Cardiac muscle cell (in vitro differentiated cells and primary cell): ENCODE data around the gene CATSPERZ. TPM values are rescaled to one million over a fixed set of nuclear protein-coding genes. Genes with fewer than 3 reads are reported as not detected.
A peak's percentile ranks its signal among the peaks of the same experiment; 100 is the strongest.

Source experiments
- DNase-seq, 2 donors: peaks; one replicate each; pipeline versions ENCODE4 v3.0.0 to v3.0.0-alpha.2; 2010 to 2017; ENCODE audit warnings: low read depth in 1 of 2, low spot score in 1 of 2
- H3K27ac ChIP-seq: fragments of 200-600 bp; sonication (generic); 2 replicates; pipeline ENCODE4 v1.5.1; 2016
- H3K27me3 ChIP-seq: fragments of 200-600 bp; sonication (generic); 2 replicates; pipeline ENCODE4 v1.6.0; 2016; ENCODE audit warnings: control low read depth
- H3K36me3 ChIP-seq: fragments of 200-600 bp; sonication (generic); 2 replicates; pipeline ENCODE4 v1.5.1; 2016; ENCODE audit warnings: control low read depth
- H3K4me1 ChIP-seq: fragments of 200-600 bp; sonication (generic); 2 replicates; pipeline ENCODE4 v1.8.1; 2017; ENCODE audit warnings: low read depth, mild to moderate bottlenecking, mixed run types
- H3K4me3 ChIP-seq: fragments of 200-600 bp; sonication (generic); 2 replicates; pipeline ENCODE4 v1.5.1; 2016; ENCODE audit warnings: mild to moderate bottlenecking
- H3K9me3 ChIP-seq: fragments of 200-600 bp; sonication (generic); 2 replicates; pipeline ENCODE4 v1.5.1; 2017; ENCODE audit warnings: low read depth, mild to moderate bottlenecking, control low read depth
- polyA plus RNA-seq: library from polyadenylated mRNA; unstranded; fragments of >200 nt; fragmentation: Nextera tagmentation; extraction: Ambion mirVana; gene quantifications from 2 replicates; pipeline ENCODE4 v1.2.1, GENCODE V29; 2016
- total RNA-seq: library from RNA; depleted of rRNA; stranded (reverse); fragments of >200 nt; gene quantifications from 2 replicates; pipeline ENCODE4 v1.2.3, GENCODE V29; 2016
- TF ChIP-seq, protein P1 (sequence below): IDR thresholded peaks from 2 replicates; pipeline ENCODE4 v1.5.1; 2012; ENCODE audit warnings: low read depth, mild to moderate bottlenecking, low read length

The CATSPERZ gene, protein sequence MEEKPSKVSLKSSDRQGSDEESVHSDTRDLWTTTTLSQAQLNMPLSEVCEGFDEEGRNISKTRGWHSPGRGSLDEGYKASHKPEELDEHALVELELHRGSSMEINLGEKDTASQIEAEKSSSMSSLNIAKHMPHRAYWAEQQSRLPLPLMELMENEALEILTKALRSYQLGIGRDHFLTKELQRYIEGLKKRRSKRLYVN
- total RNA-seq (not detected in 2 replicates), polyA plus RNA-seq (0.54 and 0.56 TPM in 2 replicates)

DNA sequence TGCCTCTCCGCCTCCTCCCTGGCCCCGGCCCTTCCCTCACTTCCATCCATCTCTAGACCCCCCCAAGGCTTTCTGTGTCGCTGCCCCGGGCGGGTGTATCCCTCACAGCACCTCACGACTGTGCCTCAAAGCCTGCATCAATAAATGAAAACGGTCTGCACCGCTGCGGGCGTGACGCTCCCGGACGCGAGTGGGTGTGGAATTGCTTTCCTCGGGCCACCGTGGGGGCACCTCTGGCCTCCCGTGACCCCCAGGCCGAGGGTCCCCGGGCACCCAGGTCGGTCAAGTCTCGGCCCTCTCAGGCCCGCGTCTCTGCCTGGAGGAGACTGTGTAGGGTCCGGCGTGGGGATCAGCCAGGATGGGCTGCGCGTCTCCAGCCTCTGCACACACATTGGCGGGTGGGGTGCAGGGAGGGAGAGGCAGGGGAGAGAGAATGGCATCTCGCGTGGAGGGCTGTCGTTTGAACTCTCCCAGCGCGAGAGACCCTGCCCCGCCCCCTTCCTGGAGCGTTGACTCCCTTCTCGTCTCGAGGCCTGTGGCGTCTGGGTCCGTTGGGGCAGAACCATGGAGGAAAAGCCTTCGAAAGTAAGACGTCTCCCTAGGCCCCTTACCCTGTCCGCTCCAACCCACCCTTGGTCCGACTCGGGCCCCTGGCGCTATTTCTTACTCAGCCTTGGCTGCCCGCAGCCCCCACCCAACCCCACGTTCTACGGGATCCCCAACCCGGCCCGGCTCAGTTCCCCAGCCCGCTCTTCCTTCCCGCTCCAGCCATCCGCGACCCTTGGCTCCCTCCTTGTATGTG, at the start of gene CATSPERZ:
Gene CATSPERZ, plus strand, starts transcription at position 512 of the 802 bp plus-strand sequence. Its CDS starts 53 bp downstream, at position 565.
- TF ChIP-seq, protein P1, sequence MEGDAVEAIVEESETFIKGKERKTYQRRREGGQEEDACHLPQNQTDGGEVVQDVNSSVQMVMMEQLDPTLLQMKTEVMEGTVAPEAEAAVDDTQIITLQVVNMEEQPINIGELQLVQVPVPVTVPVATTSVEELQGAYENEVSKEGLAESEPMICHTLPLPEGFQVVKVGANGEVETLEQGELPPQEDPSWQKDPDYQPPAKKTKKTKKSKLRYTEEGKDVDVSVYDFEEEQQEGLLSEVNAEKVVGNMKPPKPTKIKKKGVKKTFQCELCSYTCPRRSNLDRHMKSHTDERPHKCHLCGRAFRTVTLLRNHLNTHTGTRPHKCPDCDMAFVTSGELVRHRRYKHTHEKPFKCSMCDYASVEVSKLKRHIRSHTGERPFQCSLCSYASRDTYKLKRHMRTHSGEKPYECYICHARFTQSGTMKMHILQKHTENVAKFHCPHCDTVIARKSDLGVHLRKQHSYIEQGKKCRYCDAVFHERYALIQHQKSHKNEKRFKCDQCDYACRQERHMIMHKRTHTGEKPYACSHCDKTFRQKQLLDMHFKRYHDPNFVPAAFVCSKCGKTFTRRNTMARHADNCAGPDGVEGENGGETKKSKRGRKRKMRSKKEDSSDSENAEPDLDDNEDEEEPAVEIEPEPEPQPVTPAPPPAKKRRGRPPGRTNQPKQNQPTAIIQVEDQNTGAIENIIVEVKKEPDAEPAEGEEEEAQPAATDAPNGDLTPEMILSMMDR: no peak
- Histone ChIP-seq H3K36me3 (no peaks in the 10 kb centered on the region), H3K4me3 (peak within 1 kb of the TSS; percentile 3), H3K27me3 (peaks cover 70% of the 10 kb centered on the region), H3K4me1 (peaks cover 4% of the 10 kb centered on the region), H3K27ac (no peak within 1 kb of the TSS), H3K9me3 (no peaks in the 10 kb centered on the region)
- DNase-seq: no peak

DNA sequence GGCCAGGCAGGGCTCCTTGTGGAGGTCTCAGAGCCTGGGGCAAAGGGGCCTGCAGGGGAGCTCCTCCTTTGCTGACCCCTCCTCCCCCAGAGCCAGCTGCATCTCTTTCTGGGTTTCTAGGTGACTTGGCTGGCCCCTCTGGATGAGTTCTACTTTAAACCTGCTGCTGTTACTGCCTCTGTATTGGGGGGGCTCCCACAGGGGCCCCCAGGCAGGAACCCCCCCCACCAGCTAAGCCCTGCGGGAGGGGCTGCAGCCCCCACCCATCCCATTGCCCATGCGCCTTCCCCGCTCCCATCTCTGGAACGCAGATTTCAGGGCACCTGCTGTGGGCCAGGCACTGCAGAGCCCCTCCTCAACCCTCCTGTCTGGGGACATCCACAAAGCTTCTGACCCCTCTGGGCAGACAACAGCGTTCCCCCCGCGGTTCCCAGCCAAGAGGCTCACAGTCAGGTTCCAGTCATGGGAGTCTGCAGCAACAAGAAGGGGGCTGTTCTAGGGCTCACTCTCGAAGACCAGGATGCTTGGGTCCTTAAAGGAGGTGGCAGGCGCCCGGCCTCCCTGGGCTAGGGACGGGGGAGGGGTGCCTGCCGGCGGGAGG, 49.6 kb upstream of the CATSPERZ start:
- Histone ChIP-seq H3K4me1 (peaks cover 5% of the 10 kb centered on the region), H3K36me3 (no peaks in the 10 kb centered on the region), H3K9me3 (no peaks in the 10 kb centered on the region), H3K27me3 (no peaks in the 10 kb centered on the region), H3K27ac (no peak overlapping the region), H3K4me3 (peak overlapping the region; percentile 82)
- TF ChIP-seq, protein P1: no peak
- DNase-seq: peak in 1 of 2 donors; percentile 57

DNA sequence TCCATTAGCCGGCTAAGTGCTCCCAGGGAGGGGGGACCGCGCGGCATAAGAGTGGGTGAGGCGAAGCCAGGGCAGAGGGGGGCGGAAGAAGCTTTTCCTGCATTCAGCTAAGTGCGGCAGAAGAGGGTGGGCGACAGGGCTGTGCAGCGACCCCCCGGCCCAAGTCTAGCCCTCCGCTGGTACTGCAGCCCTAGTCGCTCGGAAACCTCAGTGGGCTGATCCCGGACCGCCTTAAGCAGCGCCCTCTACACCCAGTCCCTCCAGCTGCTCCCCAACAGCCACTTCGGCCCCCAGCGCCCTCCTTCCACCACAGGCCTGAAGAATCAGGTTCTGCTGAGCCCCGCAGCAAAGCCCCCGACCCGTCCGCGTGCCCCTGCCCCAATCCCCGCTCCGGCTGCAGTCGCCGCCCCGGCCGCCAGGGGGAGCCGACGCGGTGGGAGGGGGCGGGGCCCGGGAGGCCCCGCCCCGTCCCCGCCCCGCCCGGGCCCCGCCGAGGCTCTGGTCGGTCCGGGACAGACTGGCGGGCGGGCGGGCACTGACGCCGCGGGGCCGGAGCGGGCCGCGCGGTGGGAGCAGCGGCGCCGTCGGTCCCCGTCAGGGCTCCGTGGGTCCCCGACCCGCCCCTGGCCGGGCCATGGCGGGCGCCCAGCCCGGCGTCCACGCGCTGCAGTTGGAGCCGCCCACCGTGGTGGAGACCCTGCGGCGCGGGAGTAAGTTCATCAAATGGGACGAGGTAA, 49.0 kb upstream of the CATSPERZ start, which contains the start of gene PLCB3:
Gene PLCB3, plus strand, starts transcription at position 515 of the 737 bp plus-strand sequence. Its CDS starts 120 bp downstream, at position 635.
- Histone ChIP-seq H3K9me3 (no peaks in the 10 kb centered on the region), H3K4me3 (peak within 1 kb of the TSS; percentile 82), H3K27ac (no peak within 1 kb of the TSS), H3K27me3 (no peaks in the 10 kb centered on the region), H3K36me3 (no peaks in the 10 kb centered on the region), H3K4me1 (peaks cover 5% of the 10 kb centered on the region)
- TF ChIP-seq, protein P1: peak; percentile 59
- DNase-seq: peak; percentile 58 to 76

DNA sequence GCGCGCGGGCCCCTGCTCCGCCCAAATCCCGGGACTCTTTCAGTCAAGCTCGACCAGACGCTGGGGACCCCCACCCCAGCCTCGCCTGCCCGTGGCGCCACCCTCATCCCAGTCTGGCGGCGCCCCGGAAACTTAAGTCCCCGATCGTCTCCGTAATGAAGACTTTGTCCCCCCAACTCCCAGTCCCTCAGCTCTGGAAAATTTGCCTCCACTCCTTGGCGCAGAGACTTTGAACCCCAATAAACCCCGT, 48.5 kb upstream of the CATSPERZ start:
- Histone ChIP-seq H3K4me1 (peaks cover 5% of the 10 kb centered on the region), H3K27ac (no peak overlapping the region), H3K9me3 (no peaks in the 10 kb centered on the region), H3K36me3 (no peaks in the 10 kb centered on the region), H3K4me3 (peak overlapping the region; percentile 82), H3K27me3 (no peaks in the 10 kb centered on the region)
- TF ChIP-seq, protein P1: no peak
- no peak for DNase-seq
